ENCODE measurements around the gene NR4A3. TPM values are rescaled to one million over a fixed set of nuclear protein-coding genes. Genes with fewer than 3 reads are reported as not detected.

The NR4A3 gene
- polyA plus RNA-seq, 1 experiment: 0.14 TPM

DNA sequence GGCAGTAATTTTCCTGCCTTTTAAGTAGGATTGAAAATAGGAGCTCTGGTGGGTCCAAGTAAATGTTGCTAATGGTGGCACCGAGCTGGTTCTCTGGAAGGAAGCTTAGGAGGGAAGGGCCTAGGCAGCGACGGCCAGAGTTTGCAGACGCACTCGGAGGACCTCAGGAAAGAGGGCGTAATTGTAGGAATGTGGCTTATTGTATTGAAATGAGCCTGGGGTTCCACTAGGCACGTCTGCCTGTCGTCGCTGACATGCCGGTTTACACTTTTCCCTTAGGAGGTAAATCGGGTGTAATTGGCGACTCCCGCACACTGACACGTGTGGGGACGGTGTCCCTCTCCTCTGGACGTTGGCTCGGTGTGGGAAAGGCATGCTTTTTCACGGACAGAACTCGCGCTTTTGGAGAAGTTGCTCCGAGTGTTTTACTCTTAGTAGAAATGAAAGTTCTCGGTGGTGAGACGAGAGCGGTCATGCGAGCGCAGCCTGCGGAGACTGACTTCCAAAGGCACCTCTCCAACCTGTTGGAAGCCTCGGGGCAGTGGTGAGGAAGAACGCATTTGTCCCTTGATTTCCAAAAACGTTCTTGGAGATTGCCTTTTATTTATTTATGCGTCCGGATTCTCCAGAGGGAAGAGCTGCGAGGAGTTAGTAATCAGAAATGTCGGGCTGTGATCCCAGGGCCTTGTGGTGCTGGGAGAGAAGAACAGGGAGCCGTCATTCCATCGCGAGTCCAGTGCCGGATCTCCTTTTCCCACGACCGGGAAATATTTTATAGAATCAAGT lies 1.3 kb downstream of the NR4A3 start:
- CTCF ChIA-PET: no interaction called here
- DNase-seq (ENCODE audit: low read depth, low spot score): no peak
- Histone ChIP-seq H3K9me3 (ENCODE audit: control insufficient read depth, insufficient read depth, low read length) (no peaks in the 10 kb centered on the region; the same call in 1 of the 2 replicates), H3K27ac (ENCODE audit: low read depth, low read length) (peak overlapping the region; percentile 11), H3K4me3 (ENCODE audit: low read depth, low read length) (peak overlapping the region; percentile 81), H3K27me3 (ENCODE audit: control insufficient read depth, insufficient read depth, low read length) (peaks cover 14% of the 10 kb centered on the region)
- POLR2A ChIA-PET: no interaction called here
- TF ChIP-seq, protein P1, sequence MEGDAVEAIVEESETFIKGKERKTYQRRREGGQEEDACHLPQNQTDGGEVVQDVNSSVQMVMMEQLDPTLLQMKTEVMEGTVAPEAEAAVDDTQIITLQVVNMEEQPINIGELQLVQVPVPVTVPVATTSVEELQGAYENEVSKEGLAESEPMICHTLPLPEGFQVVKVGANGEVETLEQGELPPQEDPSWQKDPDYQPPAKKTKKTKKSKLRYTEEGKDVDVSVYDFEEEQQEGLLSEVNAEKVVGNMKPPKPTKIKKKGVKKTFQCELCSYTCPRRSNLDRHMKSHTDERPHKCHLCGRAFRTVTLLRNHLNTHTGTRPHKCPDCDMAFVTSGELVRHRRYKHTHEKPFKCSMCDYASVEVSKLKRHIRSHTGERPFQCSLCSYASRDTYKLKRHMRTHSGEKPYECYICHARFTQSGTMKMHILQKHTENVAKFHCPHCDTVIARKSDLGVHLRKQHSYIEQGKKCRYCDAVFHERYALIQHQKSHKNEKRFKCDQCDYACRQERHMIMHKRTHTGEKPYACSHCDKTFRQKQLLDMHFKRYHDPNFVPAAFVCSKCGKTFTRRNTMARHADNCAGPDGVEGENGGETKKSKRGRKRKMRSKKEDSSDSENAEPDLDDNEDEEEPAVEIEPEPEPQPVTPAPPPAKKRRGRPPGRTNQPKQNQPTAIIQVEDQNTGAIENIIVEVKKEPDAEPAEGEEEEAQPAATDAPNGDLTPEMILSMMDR (IDR thresholded peaks at IDR 0.05; ENCODE audit: low read depth, low read length): no peak

DNA sequence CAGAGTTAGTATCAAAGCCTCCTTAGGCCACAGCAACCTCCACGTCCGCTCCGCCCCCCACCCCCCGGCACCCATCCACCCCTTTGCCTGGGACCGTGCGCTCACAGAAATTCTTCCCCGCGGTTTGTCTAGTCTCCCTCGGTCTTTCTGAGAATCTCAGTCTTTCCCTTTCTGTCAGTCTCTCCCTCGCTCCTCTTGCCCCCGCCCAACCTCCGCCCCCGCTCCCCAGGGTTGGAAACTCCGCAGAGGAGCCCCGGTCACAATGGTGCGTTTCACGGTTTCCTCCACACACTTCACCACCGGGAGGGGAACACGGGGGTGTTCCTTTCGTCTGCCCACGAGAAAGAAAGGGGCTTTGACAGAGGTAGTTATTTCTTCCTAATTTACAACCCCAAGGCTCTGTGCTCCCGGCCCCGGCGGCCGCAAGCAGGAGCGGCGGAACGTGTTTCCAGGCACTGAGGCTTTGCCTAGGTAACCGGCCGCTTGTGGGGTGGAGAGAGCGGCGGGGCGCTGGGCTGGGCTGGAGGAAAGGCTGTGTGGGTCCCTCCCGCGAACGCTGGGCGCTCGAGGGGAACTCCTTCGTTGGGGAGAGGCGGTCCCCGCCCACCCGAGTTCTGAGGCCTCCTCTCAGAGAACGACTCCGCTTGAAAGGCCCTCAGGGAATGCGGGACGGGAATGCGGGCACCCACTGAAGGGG lies 2.1 kb downstream of the NR4A3 start:
- Histone ChIP-seq H3K27me3 (ENCODE audit: control insufficient read depth, insufficient read depth, low read length) (peaks cover 14% of the 10 kb centered on the region), H3K4me3 (ENCODE audit: low read depth, low read length) (peak overlapping the region; percentile 81), H3K9me3 (ENCODE audit: control insufficient read depth, insufficient read depth, low read length) (no peaks in the 10 kb centered on the region; the same call in 1 of the 2 replicates), H3K27ac (ENCODE audit: low read depth, low read length) (no peak overlapping the region)
- DNase-seq (ENCODE audit: low read depth, low spot score): no peak
- TF ChIP-seq, protein P1 (IDR thresholded peaks at IDR 0.05; ENCODE audit: low read depth, low read length): no peak
- ChIA-PET CTCF (interaction anchor here (1.0 to 1.5 kb wide), 5 partner anchors 83 to 524 kb away, joined by 3 to 10 read pairs (median 3); no protein-coding TSS in a partner anchor), POLR2A (no interaction called here)

DNA sequence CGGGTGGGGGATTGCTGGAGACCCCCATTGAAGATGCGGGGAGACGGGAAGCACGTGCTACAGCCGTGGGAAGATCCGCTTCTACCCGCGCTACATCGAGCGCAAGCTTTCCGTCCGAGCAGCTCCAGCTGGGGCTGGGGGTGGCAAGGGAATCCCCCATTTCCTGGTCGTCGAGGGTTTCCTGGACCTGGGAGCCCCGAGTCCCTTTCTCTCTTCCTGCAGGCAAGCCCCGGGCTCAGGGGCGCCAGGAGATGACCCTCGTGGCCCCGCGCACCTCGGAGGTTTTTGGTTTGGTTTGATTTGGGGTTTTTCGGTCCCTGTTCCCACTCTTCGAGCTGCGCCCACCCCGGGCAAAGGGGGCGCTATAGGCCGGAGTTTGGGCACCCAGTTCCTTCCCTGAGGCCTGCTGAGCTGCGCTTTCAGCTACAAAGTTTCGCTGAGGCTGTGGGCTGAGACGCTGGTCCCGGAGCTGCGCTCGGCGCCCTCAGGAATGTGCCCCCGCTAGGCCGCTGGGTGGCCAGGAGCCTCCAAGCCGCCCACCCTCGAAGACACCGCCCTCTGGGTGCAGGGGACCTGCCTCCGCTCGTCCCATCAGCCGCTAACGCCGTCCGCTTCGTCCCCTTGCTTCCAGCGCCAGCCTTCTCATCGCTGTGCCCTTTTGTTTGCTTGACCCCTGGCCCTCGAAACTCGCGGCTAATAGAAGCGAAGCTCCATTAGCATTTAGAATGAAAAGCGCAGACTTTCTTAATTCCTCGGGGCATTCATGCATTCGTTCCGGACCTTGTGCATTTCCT lies 2.9 kb downstream of the NR4A3 start:
- TF ChIP-seq, protein P1 (IDR thresholded peaks at IDR 0.05; ENCODE audit: low read depth, low read length): peak; percentile 53
- no peak for DNase-seq (ENCODE audit: low read depth, low spot score)

DNA sequence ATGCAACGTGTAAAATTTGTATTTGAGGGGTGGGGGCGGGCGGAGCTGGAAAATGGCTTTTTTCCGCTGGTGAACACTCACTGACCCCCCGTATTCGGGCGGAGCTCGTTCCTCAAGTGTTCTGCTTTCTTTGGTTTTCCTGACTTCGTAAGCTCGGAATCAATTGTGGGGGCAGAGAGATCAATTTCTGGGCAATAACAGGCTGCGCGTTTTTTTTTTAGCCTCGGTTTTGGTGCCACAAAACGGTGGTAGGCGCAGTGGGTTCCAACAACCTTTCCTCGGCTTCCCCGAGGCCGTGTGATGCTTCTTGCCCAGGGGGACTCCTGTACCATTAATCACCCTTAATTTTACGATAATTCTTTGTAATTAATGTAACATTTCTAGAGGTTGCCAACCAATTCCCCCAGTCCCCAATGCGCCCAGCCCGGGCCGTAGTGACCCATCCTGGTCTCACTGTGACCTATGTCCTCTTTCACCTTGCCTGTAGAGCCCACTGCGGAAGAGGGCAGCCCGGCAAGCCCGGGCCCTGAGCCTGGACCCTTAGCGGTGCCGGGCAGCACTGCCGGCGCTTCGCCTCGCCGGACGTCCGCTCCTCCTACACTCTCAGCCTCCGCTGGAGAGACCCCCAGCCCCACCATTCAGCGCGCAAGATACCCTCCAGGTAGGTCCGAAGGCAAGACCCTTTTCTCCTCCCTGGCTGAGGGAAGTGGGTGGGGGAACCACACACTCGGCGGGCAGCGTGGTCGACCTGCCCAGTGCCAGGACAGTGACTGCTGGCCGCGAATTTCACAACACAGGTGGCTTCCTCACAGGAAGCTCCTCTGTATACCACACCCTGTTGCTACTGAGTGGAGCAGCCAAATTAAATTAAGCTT lies 3.7 kb downstream of the NR4A3 start:
- ChIA-PET CTCF (interaction anchor here (0.7 to 1.5 kb wide), 12 partner anchors 11 to 526 kb away, joined by 3 to 10 read pairs (median 3); no protein-coding TSS in a partner anchor), POLR2A (interaction anchor here (0.7 kb wide), 1 partner anchor 164 kb away, joined by 8 read pairs; no protein-coding TSS in a partner anchor)
- no peak for DNase-seq (ENCODE audit: low read depth, low spot score)
- H3K4me3 ChIP-seq (ENCODE audit: low read depth, low read length): no peak overlapping the region
- H3K27ac ChIP-seq (ENCODE audit: low read depth, low read length): no peak overlapping the region
- H3K27me3 ChIP-seq (ENCODE audit: control insufficient read depth, insufficient read depth, low read length): peaks cover 16% of the 10 kb centered on the region
- TF ChIP-seq, protein P1 (IDR thresholded peaks at IDR 0.05; ENCODE audit: low read depth, low read length): no peak
- H3K9me3 ChIP-seq (ENCODE audit: control insufficient read depth, insufficient read depth, low read length): no peaks in the 10 kb centered on the region; the same call in 1 of the 2 replicates

More for the DNA sequence above, 2.9 kb downstream of the NR4A3 start:
- Histone ChIP-seq H3K27ac (ENCODE audit: low read depth, low read length) (no peak overlapping the region), H3K27me3 (ENCODE audit: control insufficient read depth, insufficient read depth, low read length) (peaks cover 16% of the 10 kb centered on the region), H3K9me3 (ENCODE audit: control insufficient read depth, insufficient read depth, low read length) (no peaks in the 10 kb centered on the region; the same call in 1 of the 2 replicates), H3K4me3 (ENCODE audit: low read depth, low read length) (peak overlapping the region; percentile 81)
- CTCF ChIA-PET: interaction anchor here (0.7 to 1.5 kb wide), 12 partner anchors 12 to 525 kb away, joined by 3 to 10 read pairs (median 3); no protein-coding TSS in a partner anchor
- POLR2A ChIA-PET: interaction anchor here (0.7 kb wide), 1 partner anchor 165 kb away, joined by 8 read pairs; no protein-coding TSS in a partner anchor
